K562 (cell line): Measurements from ENCODE around the gene MYMX. TPM values are rescaled to one million over a fixed set of nuclear protein-coding genes. Genes with fewer than 3 reads are reported as not detected.

ENCODE experiments used
- FIP1L1 ChIP-seq: fragments of 200-400 bp; formaldehyde crosslinking; IDR thresholded peaks from 2 replicates; pipeline ENCODE4 v1.6.1; 2018; ENCODE audit warnings: mild to moderate bottlenecking, low read depth, low read length; ENCODE audit not compliant: poor library complexity, severe bottlenecking
- FOXK2 ChIP-seq, 2 experiments: fragments of 450-650 bp; IDR thresholded peaks in 1 of 2; conservative IDR thresholded peaks in 1 of 2; 2 replicates each; pipeline ENCODE4 v1.6.1; 2016; ENCODE audit warnings: low read depth in 2 of 2, mild to moderate bottlenecking in 1 of 2
- KHSRP ChIP-seq: fragments of 450-650 bp; IDR thresholded peaks from 2 replicates; pipeline ENCODE4 v1.6.1; 2017
- MBD2 ChIP-seq: sonication (generic); IDR thresholded peaks from 2 replicates; pipeline ENCODE4 v1.6.1; 2016; ENCODE audit warnings: low read depth, borderline replicate concordance
- MEIS2 ChIP-seq: fragments of 450-650 bp; IDR thresholded peaks from 2 replicates; pipeline ENCODE4 v1.6.1; 2014; ENCODE audit warnings: mild to moderate bottlenecking; ENCODE audit not compliant: partially characterized antibody
- SETDB1 ChIP-seq: IDR thresholded peaks from one replicate; pipeline ENCODE4 v1.6.1; 2012; ENCODE audit warnings: low read length, control low read depth, inconsistent platforms
- TAF9B ChIP-seq: fragments of 450-650 bp; IDR thresholded peaks from 2 replicates; pipeline ENCODE4 v1.6.1; 2018; ENCODE audit warnings: mild to moderate bottlenecking; ENCODE audit not compliant: partially characterized antibody
- ZFPM2 ChIP-seq: fragments of 250-450 bp; sonication (Bioruptor Pico); IDR thresholded peaks from 2 replicates; pipeline ENCODE4 v1.5.1; 2022; ENCODE audit warnings: mild to moderate bottlenecking
- ZNF174 ChIP-seq: fragments of 250-450 bp; sonication (Bioruptor Pico); IDR thresholded peaks from 2 replicates; pipeline ENCODE4 v1.4.0; 2020; ENCODE audit warnings: mild to moderate bottlenecking
- polyA plus RNA-seq, 8 experiments: library from polyadenylated mRNA; depleted of rRNA in 4 of 8; stranded (reverse) in 5 of 8; unstranded in 3 of 8; fragments of >200 nt; fragmentation: Nextera tagmentation in 2 of 8; fragmentation: Illumina TruSeq in 1 of 8; extraction: Ambion mirVana in 2 of 8; extraction: Trizol in 1 of 8; gene quantifications; 2 replicates each; pipeline versions ENCODE4 v1.2.1 to v1.2.3, GENCODE V29; 2011 to 2014; ENCODE audit warnings: inconsistent platforms in 1 of 8, missing spikeins in 1 of 8
- total RNA-seq, 7 experiments: library from RNA; depleted of rRNA in 6 of 7; stranded (reverse); fragments of >200 nt in 6 of 7; fragmentation: Illumina TruSeq in 2 of 7; extraction: Trizol in 2 of 7; gene quantifications; 2 replicates each; pipeline versions ENCODE4 v1.2.1 to v1.2.3, GENCODE V29; 2011 to 2021; ENCODE audit warnings: low replicate concordance in 1 of 7
- TF ChIP-seq, protein P1 (sequence below): fragments of 450-650 bp; IDR thresholded peaks from 2 replicates; pipeline ENCODE4 v1.6.1; 2018; ENCODE audit not compliant: partially characterized antibody
- TF ChIP-seq, protein P2 (sequence below): fragments of 450-650 bp; IDR thresholded peaks from 2 replicates; pipeline ENCODE4 v1.6.1; 2016; ENCODE audit warnings: borderline replicate concordance
- TF ChIP-seq, protein P3 (sequence below), 3 experiments: fragments of 200-800 bp in 1 of 3; fragments of 250-450 bp in 1 of 3; fragments of 450-650 bp in 1 of 3; sonication (Bioruptor Pico) in 1 of 3; sonication (Bioruptor generic) in 1 of 3; formaldehyde crosslinking in 1 of 3; IDR thresholded peaks; 2 replicates each; pipeline versions ENCODE4 v1.6.1 to v1.8.0; 2016 to 2022; ENCODE audit warnings: mild to moderate bottlenecking in 2 of 3, missing genetic modification characterization in 2 of 3, missing compliant biosample characterization in 1 of 3, moderate library complexity in 1 of 3
- TF ChIP-seq, protein P4 (sequence below): fragments of 450-650 bp; IDR thresholded peaks from 2 replicates; pipeline ENCODE4 v1.6.1; 2017; ENCODE audit warnings: mild to moderate bottlenecking, moderate library complexity
- TF ChIP-seq, protein P5 (sequence below): fragments of 450-650 bp; formaldehyde crosslinking; IDR thresholded peaks from 2 replicates; pipeline ENCODE4 v1.4.0; 2020; ENCODE audit warnings: mild to moderate bottlenecking

MYMX gene
- total and polyA plus RNA-seq, 9 of the 15 experiments (the other 6 are each of a cell fraction or from before 2014, with no cell fraction given) = 0.12 TPM; not detected in 8

DNA sequence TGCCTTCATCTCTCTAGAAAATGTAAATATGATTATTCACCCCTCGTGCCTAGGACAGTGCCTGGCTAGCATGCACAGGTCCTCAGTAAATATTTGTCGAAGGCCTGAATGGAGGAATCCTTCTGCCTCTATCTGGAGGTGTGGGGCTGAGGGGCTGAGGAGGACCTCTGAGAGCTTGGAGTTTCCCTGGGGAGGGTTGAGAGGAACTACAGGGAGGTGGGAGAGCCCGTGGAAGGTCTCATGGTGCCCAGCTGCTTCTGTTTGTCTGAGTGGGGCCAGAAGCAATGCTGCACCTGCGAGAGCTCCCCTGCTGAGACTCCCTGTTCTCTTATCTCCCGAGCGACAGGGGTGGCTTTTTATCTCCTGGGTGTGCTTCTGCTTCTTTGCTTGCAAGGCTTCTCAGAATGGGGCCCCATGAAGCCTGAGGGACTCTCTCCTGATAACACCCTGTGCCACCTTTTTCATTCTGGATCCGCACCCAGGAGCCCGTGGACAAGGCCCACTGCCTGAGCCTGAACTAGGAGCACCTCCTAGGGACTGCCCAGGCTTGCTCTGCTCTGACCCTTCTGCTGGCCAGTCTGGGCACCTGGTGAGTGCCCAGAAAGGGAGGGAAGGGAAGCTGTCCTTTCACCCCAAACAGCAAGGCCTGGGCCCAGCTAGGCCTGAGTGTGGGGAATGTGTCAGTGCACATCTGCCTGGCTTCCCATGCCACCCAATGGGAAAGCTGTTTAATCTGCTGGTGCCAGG lies 9.0 kb downstream of the MYMX start (continued):
- TF ChIP-seq, protein P1, sequence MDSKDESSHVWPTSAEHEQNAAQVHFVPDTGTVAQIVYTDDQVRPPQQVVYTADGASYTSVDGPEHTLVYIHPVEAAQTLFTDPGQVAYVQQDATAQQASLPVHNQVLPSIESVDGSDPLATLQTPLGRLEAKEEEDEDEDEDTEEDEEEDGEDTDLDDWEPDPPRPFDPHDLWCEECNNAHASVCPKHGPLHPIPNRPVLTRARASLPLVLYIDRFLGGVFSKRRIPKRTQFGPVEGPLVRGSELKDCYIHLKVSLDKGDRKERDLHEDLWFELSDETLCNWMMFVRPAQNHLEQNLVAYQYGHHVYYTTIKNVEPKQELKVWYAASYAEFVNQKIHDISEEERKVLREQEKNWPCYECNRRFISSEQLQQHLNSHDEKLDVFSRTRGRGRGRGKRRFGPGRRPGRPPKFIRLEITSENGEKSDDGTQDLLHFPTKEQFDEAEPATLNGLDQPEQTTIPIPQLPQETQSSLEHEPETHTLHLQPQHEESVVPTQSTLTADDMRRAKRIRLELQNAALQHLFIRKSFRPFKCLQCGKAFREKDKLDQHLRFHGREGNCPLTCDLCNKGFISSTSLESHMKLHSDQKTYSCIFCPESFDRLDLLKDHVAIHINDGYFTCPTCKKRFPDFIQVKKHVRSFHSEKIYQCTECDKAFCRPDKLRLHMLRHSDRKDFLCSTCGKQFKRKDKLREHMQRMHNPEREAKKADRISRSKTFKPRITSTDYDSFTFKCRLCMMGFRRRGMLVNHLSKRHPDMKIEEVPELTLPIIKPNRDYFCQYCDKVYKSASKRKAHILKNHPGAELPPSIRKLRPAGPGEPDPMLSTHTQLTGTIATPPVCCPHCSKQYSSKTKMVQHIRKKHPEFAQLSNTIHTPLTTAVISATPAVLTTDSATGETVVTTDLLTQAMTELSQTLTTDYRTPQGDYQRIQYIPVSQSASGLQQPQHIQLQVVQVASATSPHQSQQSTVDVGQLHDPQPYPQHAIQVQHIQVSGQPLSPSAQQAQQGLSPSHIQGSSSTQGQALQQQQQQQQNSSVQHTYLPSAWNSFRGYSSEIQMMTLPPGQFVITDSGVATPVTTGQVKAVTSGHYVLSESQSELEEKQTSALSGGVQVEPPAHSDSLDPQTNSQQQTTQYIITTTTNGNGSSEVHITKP = peak; percentile 91
- TF ChIP-seq MBD2 (peak; percentile 82), FOXK2 (conservative IDR thresholded peaks at IDR 0.05 in 1 of 2, IDR thresholded peaks at IDR 0.05 in 1 of 2; ENCODE audit: low read depth in 2 of 2) (peak in 1 of 2 experiments; percentile 39; a peak in 1 of 4 replicates), ZNF174 (CRISPR knock-in tag) (no peak), MEIS2 (peak; percentile 30), ZFPM2 (no peak), SETDB1 (no peak), TAF9B (no peak), FIP1L1 (no peak), KHSRP (no peak)
- TF ChIP-seq, protein P2, sequence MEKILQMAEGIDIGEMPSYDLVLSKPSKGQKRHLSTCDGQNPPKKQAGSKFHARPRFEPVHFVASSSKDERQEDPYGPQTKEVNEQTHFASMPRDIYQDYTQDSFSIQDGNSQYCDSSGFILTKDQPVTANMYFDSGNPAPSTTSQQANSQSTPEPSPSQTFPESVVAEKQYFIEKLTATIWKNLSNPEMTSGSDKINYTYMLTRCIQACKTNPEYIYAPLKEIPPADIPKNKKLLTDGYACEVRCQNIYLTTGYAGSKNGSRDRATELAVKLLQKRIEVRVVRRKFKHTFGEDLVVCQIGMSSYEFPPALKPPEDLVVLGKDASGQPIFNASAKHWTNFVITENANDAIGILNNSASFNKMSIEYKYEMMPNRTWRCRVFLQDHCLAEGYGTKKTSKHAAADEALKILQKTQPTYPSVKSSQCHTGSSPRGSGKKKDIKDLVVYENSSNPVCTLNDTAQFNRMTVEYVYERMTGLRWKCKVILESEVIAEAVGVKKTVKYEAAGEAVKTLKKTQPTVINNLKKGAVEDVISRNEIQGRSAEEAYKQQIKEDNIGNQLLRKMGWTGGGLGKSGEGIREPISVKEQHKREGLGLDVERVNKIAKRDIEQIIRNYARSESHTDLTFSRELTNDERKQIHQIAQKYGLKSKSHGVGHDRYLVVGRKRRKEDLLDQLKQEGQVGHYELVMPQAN = no peak; the same call in 1 of the 2 replicates
- TF ChIP-seq, protein P3, sequence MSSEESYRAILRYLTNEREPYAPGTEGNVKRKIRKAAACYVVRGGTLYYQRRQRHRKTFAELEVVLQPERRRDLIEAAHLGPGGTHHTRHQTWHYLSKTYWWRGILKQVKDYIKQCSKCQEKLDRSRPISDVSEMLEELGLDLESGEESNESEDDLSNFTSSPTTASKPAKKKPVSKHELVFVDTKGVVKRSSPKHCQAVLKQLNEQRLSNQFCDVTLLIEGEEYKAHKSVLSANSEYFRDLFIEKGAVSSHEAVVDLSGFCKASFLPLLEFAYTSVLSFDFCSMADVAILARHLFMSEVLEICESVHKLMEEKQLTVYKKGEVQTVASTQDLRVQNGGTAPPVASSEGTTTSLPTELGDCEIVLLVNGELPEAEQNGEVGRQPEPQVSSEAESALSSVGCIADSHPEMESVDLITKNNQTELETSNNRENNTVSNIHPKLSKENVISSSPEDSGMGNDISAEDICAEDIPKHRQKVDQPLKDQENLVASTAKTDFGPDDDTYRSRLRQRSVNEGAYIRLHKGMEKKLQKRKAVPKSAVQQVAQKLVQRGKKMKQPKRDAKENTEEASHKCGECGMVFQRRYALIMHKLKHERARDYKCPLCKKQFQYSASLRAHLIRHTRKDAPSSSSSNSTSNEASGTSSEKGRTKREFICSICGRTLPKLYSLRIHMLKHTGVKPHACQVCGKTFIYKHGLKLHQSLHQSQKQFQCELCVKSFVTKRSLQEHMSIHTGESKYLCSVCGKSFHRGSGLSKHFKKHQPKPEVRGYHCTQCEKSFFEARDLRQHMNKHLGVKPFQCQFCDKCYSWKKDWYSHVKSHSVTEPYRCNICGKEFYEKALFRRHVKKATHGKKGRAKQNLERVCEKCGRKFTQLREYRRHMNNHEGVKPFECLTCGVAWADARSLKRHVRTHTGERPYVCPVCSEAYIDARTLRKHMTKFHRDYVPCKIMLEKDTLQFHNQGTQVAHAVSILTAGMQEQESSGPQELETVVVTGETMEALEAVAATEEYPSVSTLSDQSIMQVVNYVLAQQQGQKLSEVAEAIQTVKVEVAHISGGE (CRISPR knock-in tag; IDR thresholded peaks at IDR 0.05) = peak in 1 of 3 experiments; percentile 81; a peak in 2 of 6 replicates
- TF ChIP-seq, protein P4, sequence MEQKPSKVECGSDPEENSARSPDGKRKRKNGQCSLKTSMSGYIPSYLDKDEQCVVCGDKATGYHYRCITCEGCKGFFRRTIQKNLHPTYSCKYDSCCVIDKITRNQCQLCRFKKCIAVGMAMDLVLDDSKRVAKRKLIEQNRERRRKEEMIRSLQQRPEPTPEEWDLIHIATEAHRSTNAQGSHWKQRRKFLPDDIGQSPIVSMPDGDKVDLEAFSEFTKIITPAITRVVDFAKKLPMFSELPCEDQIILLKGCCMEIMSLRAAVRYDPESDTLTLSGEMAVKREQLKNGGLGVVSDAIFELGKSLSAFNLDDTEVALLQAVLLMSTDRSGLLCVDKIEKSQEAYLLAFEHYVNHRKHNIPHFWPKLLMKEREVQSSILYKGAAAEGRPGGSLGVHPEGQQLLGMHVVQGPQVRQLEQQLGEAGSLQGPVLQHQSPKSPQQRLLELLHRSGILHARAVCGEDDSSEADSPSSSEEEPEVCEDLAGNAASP = no peak
- TF ChIP-seq, protein P5, sequence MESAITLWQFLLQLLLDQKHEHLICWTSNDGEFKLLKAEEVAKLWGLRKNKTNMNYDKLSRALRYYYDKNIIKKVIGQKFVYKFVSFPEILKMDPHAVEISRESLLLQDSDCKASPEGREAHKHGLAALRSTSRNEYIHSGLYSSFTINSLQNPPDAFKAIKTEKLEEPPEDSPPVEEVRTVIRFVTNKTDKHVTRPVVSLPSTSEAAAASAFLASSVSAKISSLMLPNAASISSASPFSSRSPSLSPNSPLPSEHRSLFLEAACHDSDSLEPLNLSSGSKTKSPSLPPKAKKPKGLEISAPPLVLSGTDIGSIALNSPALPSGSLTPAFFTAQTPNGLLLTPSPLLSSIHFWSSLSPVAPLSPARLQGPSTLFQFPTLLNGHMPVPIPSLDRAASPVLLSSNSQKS (CRISPR knock-in tag) = 0 out of 2 replicates have a peak, but pooled peaks have one; percentile 11
